GM08714 (cell line): ENCODE results near the gene CHRD.

Experiments used
- H3K4me3 ChIP-seq: fragments of 200-500 bp; sonication (Bioruptor generic); 2 replicates; pipeline ENCODE4 v1.5.1; 2014; ENCODE audit warnings: mild to moderate bottlenecking, low read length, inconsistent platforms
- ZNF274 ChIP-seq: IDR thresholded peaks from 2 replicates; pipeline ENCODE4 v1.6.1; 2012; ENCODE audit warnings: mild to moderate bottlenecking, low read depth, low read length

The CHRD gene

GRCh38 chr3:184361932-184362667, 17.8 kb upstream of the CHRD start:
- H3K4me3 ChIP-seq: peak overlapping the region; percentile 86
- no peak for TF ChIP-seq ZNF274

- no peak for TF ChIP-seq ZNF274
- H3K4me3 ChIP-seq: peak overlapping the region; percentile 86
Measured at GRCh38 chr3:184362668-184363546, 16.9 kb upstream of the CHRD start.

- no peak overlapping the region for H3K4me3 ChIP-seq
- TF ChIP-seq ZNF274: no peak
Measured at GRCh38 chr3:184366619-184367289, 13.1 kb upstream of the CHRD start.

GRCh38 chr3:184368116-184368515, 11.7 kb upstream of the CHRD start:
- no peak overlapping the region for H3K4me3 ChIP-seq
- no peak for TF ChIP-seq ZNF274

- TF ChIP-seq ZNF274: no peak
- H3K4me3 ChIP-seq: no peak overlapping the region
Measured at GRCh38 chr3:184368586-184369183, 11.2 kb upstream of the CHRD start.

GRCh38 chr3:184371570-184372018, 8.3 kb upstream of the CHRD start:
- TF ChIP-seq ZNF274: no peak

GRCh38 chr3:184372296-184372821, 7.5 kb upstream of the CHRD start:
- TF ChIP-seq ZNF274: no peak
- no peak overlapping the region for H3K4me3 ChIP-seq

More at GRCh38 chr3:184371570-184372018, 8.3 kb upstream of the CHRD start:
- H3K4me3 ChIP-seq: no peak overlapping the region

- H3K4me3 ChIP-seq: no peak overlapping the region
- no peak for TF ChIP-seq ZNF274
Measured at GRCh38 chr3:184372911-184373310, 6.9 kb upstream of the CHRD start.

- no peak overlapping the region for H3K4me3 ChIP-seq
- no peak for TF ChIP-seq ZNF274
Measured at GRCh38 chr3:184373422-184373821, 6.4 kb upstream of the CHRD start.

GRCh38 chr3:184375747-184376461, 4.0 kb upstream of the CHRD start:
- H3K4me3 ChIP-seq: no peak overlapping the region
- no peak for TF ChIP-seq ZNF274

GRCh38 chr3:184377374-184377773, 2.5 kb upstream of the CHRD start:
- no peak for TF ChIP-seq ZNF274
- H3K4me3 ChIP-seq: no peak overlapping the region

- no peak for TF ChIP-seq ZNF274
Measured at GRCh38 chr3:184377882-184378445, 1.9 kb upstream of the CHRD start, which contains the start of gene THPO. TSS of gene THPO (minus strand) at chr3:184378207. CDS start at chr3:184376259, 1,948 bp downstream.

More at GRCh38 chr3:184377882-184378445, 1.9 kb upstream of the CHRD start, which contains the start of gene THPO:
- no peak within 1 kb of the TSS for H3K4me3 ChIP-seq
